Stimulated activated CD8-positive, alpha-beta memory T cell treated with anti-CD3 and anti-CD28 coated beads, Interleukin-15, amount 100 ng/mL, for 24 hours (primary cell): ENCODE measurements around the gene GALNT6.
"Not testable (repeated sequence)": the region's sequence is repeated elsewhere in the genome, so short reads cannot be mapped to it uniquely, and the experiment has no call there.

Experiments
- DNase-seq: peaks from one replicate; pipeline ENCODE4 v3.0.0-alpha.2; 2020; ENCODE audit warnings: low read depth

Gene GALNT6

GRCh38 chr12:51322452-51322851, 68.8 kb downstream of the GALNT6 start:
- no peak for DNase-seq

- DNase-seq = no peak
Measured at GRCh38 chr12:51321882-51322281, 69.3 kb downstream of the GALNT6 start.

GRCh38 chr12:51320695-51321320, 70.4 kb downstream of the GALNT6 start:
- DNase-seq = no peak

- DNase-seq = no peak
Measured at GRCh38 chr12:51320311-51320694, 70.9 kb downstream of the GALNT6 start.

- no peak for DNase-seq
Measured at GRCh38 chr12:51318846-51319599, 72.2 kb downstream of the GALNT6 start.

GRCh38 chr12:51318057-51318806, 73.0 kb downstream of the GALNT6 start:
- not testable (repeated sequence) for DNase-seq

GRCh38 chr12:51311389-51311788, 79.8 kb downstream of the GALNT6 start:
- no peak for DNase-seq

GRCh38 chr12:51307655-51308593, 83.3 kb downstream of the GALNT6 start:
- no peak for DNase-seq

GRCh38 chr12:51306507-51306906, 84.7 kb downstream of the GALNT6 start:
- DNase-seq = no peak
